ENCODE results near the gene JAKMIP2.

The JAKMIP2 gene

DNA sequence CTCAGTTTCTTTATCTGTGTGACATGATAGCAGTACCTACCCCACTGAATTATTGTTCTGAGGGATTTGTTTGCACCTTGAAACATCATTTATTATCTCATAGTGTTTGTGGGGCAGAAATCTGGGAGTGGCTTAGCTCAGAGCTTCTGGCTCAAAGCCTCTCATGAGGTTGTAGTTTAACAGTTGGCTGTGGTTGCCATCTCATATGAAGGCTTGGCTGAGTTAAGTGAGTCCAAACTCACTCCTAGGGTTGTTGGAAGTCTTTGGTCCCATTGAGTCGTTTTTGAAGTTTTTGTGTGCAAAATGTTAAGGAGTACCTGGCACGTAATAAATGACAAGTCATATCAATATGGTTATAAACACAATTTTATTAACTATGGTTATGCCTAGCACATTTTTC, 3.6 kb upstream of the JAKMIP2 start:
- DNase-seq, result no peak

DNA sequence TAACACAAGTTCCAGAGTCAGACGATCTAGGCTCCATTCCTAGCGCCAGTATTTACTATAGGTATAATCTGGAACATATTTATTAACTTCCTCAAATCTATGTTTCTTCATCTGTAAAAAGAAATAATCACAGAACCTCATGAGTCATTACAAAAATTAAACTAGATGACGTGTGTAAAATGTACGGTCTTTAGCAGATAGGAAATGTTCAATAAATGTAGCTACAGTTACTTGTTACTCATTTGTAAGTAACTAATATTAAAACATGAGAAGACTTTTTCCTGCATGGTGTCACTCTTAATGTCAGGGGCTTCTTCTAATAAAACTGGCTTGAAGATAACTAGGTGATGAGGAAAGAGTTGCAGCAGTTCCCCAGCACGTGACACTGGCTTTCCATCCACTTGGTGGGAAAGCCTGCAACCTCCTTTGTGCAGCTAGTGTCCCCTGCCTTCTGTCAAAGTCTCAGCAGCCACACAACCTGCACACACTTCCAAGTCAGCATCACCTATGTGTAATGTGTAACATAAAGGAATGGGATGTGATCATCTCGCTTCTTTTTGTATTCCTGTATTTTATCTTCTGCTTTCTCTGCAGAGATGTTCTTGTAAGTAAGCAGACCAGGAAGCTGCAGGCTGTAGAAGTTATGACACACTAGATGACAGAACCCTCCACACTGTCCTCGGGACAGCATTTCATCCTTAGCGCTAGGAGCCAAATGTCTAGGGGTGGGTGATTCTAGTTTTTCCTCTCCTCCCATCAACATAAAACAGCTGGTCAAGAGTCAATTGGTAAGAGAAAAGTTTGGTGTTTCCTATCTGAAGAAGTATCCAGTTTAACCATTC, 1.8 kb upstream of the JAKMIP2 start:
- no peak for DNase-seq

DNA sequence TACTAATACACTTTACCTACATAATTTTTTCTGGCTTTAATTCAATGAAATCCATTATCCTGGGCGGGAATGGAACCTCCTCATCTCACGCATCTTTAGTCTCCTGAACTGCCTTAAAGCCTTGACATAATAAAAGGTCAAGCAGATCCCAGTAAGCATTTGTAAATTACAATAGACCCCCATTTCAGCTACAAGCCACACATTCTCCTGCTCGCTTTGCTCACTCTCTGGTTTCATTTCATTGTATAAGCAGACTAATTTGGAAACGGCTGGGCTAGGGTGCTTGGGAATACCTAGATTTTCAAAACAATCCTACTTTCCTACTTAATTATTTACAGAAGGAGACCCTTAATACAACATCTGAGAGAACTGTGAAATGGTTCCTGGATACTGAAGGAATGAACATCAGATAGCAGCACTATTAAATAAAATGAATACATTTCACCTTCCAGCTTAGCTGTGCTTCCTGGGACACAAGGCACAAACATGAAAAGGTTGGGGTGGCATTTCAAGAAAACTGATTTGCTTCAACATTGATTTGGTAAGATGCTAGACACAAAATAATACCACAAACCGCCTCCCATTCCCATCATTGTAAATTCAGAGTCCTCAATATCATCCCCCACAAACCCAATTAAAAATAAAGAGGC, 1.5 kb downstream of the JAKMIP2 start:
- DNase-seq, result no peak

DNA sequence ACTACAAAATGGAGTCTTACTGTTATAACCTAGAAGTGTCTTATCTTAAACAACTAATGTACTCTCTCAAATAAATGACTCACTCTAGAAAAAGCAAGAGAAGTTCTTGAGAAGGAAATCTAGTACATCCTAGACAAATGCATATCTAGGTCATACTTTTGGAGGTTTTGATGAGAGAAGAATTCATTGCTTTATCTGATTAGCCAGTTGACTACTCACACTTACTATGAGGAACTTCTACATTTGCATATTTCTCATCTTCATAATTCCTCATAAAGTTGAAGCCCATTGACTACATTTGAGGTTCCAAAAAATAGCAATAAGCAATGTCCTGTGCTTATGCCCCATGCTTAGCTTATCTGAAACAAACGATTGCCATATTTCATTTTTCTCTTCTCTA, 2.8 kb downstream of the JAKMIP2 start:
- DNase-seq, result no peak

DNA sequence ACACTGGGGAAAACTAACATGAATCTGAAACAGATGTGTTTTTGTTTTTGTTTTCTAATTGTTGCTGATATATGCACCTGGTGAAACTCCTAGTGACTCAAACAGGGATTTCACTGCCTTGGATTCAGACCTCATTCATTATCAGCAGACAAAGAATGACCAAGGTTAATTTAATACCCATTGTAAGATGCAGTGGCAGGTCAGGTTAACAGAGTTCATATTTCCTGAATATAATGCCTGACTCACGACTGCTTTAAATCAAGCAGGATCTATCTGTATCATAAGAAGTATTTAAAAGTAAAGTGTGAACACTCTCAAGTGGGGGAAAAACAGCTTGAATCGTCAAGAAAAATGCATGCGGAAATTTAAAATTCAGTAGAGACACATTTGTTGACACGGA, 5.5 kb downstream of the JAKMIP2 start:
- no peak for DNase-seq

DNA sequence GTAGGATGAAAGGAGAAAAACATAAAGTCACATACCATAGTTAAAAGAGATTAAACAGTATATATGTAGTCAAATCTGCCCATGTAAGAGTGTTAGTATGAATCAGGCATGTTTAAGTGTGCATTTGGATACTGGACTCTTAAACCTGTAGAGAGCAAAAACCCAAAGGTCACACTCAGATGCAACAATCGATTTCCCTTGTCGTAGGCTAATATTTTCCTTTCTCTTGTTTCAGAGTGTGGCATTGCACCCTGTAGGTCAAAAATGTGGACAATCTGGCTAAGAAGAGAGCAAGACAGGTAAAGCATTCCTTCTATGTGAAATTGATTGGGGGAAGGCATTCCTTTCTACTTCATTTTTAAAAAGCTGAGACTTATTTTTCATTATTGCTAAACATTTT, 8.9 kb downstream of the JAKMIP2 start:
- no peak for DNase-seq

DNA sequence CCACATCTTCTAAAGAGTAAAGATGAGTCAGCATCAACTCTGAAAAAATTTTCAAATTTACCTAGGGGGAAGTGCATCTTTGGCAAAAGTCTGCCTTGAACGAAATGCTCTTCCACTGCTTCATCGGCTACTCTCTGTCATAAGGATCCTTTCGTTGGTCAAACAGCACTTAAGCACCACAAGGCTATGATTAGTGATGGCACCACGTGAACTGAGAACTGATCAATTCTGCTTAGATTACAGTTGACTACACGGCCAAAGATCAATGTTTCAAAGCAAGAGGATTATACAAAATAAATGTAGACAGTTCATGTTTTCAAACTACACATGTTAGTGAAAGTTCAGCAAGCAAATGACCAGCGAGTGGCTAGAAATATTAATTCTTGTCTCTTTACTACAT, 9.4 kb downstream of the JAKMIP2 start:
- no peak for DNase-seq

DNA sequence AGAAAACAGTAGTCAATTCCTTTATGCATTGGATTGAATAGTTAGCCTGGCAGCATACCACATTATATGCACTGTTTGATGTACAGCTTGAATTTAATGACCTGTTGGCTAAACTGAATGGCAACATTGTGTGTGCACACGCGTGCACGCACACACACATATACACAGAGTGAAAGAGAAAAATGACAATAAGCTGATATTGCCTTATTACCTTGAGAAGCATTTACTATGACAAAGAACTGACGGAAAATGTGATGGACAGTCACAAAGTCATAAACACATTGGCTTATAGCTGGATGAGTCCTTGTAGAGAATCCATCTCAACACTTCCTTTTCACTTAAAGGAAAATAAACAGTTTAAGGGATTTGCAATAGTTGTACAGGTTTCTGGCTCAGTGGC, 15.5 kb downstream of the JAKMIP2 start:
- no peak for DNase-seq

DNA sequence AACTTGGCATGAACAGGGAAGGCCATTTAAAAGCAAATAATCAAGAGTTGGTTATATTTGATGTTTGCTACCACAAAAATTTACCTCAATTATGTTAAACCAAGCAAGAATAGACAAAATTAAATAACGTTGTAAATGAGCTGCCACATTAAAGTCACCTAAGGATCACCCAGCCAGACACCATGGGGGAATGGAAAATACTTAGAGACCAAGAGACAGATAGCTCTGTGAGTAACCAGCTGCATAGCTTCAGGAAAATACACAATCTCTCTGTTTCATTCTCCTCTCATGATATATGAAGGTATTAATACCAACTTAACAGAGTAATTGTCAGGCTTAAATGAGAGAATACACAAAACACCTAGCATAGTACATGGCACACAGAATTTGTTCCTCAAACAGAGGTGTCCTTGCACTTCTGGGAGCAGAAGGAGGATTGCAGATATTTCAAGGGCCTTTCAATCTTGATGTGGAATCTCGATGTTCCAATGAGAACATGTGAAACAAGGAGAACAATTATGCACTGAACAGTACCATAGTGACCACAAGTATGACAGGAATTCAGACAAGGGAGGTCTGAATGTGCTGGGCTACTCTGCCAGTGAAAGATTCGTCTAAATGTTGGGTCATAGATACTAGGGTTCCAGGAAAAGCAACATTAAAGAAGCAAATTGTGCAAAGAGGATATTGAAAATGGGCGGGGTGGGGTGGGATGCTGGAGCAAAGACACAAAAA, 18.6 kb downstream of the JAKMIP2 start:
- no peak for DNase-seq

DNA sequence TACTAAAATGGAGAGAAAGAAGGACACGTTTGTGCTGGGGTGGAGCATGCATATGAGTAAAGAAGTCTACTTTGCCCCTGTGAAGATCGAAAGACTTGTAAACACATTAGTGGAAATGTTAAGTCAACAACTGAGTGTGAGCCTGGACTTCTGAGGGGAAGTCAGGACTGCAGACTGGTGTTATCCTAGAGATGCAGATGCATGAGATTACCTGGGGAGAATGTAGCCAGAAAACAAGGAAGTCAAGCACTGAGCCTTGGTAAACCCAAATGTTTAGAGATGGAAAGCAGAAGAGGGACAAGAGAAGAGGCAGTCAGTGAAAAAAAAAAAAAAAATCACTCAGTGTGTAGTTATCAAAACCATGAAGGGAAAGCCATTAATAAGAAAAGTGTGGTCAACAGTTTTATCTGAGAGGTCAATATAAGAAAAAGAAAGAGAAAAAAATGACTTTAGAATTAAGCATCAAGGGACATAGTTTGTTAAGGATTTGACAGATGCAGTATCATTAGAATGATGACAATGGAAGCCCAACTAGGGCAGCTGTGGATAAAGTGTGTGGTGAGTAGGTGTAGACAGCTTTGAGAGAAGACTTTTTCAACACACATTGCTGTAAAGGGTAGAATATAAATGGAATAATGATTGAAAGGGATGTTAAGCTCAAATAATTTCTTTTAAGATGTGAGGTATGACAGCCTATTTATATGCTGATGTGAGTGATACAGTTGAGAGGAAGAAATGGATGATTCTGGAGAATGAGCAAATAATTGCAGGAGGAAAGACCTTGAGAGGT, 22.2 kb downstream of the JAKMIP2 start:
- DNase-seq, result no peak

DNA sequence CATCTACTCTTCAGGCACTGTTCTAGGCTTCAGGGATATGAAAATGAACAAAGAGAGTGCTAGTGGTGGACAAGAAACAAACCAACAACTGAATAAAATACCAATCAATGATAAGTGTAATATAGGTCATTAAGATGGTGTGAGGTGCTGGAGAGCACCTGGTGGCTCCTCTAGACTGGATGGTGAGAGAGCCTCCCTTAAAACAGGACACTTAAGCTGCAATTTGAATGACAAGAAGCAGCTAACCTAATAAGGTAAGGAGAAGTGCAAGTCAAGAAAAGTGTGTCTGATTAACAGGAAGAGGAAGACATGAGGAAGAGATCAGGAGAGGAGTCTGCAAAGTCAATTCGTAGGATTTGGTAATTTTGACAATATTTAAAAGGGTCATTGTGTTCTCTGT, 23.1 kb downstream of the JAKMIP2 start:
- no peak for DNase-seq

DNA sequence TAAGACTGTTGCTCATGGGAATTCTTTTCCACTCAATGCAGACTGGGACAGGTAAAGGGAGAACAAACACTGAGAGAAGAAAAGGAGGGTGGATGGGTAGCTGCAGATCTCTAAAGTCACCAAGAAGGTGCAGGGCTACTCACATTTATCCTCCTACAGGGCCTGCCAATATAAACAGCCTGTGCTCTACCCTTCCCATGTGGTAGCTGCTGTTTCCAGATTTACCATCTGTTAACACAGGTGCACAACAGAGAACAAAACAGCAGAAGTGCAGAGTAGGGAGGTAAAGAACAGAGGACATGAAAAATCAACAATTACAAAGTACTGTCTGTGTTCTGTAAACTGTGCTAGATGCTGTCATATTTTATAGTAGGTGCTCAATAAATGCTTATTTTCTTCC, 26.0 kb downstream of the JAKMIP2 start:
- no peak for DNase-seq

DNA sequence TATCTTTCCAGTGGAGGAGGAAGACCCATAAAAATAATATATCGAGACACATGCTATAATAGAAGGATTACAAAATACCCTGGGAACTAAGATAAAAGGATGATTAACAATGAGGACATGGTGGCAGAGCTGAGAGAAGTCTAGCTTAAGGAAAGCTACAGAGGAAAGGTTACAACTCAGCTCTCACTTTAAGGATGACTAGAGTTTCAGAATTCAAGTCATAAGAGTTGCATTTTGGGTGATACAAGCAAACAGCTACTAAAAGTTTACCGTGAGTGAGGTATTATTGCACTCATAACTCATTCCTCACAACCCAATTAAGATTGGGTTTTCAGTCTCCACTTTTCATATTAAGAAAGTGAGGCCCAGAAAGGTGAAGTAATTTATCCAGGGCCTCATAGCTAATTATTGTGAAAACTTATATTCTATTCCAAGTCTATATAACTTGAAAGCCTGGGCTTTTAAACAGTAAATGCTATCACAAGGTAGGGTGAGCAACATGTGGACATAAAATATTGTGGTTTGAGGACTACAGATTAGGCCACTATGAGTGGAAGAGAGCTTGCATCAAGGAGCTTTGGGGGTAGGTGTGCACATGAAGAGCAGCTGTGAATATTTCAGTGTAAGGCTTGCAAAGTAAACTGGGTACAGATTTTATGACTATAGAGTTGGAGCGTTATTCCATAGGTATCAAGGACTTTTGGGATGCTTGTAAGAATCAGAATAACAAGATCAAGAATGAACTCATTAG, 28.0 kb downstream of the JAKMIP2 start:
- DNase-seq, result no peak

DNA sequence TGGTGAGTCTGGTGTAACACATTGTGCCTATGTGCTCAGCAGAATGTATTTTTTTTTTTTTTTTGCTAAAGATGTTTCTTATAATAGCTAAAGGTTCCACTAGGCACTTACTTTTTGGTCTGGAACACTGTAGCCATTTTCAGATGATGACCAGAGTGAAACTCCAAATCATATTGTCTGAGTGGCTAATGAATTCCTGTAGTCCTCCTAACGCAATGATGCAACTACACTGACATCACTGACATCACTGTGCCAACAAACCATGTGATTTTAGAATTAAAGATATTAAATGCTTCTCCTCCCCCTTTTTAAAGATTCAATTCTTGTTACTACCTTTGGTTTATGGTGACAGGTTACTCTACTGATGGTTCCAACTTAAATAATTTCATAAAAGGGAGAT, 28.8 kb downstream of the JAKMIP2 start:
- DNase-seq, result no peak

DNA sequence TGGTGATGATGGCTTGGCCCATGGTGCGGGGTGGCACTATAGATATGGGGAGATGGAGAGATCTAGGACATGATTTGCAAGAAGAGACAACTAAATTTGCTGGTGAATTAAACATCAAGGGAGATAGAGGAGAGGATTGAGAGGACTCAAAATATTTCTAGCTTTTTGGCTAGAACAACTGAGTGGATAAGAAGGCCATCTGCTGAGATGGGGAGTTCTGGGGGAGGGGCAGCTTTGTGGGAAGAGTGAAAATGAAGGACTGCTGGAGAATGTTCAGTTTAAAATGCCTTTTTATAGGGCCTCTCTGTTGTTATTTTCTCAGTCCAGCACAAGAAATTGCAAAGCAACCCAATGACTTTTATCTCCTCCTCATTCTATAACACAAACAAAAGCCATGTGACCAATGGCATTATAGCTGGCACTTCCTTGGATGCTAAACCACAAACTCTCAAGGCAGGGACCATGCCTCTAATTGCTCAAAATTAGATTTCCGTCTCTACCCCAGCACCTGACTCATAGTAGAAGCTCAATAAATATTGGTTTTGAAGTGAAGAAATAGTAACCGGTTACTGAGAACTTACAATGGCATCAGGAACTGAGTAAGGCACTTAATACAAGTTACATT, 29.8 kb downstream of the JAKMIP2 start:
- DNase-seq, result no peak

DNA sequence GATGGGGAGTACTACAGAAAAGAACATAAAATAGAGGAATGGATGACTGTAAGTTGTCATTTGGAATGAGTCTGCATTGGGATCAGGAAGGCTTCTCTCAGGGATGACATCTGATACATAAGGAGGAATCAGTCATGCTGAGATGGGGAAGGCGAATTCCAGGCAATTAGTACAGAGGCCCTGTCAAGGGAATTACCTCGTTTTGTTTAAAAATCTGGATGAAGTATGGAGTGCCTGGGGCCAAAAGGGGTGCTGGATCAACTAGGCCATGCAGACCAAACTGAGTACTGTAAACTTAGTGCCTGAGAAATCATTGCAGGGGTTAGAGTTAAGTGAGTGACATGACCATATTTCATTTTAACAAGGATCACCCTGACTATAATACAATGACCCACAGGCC, 30.5 kb downstream of the JAKMIP2 start:
- DNase-seq, result no peak

DNA sequence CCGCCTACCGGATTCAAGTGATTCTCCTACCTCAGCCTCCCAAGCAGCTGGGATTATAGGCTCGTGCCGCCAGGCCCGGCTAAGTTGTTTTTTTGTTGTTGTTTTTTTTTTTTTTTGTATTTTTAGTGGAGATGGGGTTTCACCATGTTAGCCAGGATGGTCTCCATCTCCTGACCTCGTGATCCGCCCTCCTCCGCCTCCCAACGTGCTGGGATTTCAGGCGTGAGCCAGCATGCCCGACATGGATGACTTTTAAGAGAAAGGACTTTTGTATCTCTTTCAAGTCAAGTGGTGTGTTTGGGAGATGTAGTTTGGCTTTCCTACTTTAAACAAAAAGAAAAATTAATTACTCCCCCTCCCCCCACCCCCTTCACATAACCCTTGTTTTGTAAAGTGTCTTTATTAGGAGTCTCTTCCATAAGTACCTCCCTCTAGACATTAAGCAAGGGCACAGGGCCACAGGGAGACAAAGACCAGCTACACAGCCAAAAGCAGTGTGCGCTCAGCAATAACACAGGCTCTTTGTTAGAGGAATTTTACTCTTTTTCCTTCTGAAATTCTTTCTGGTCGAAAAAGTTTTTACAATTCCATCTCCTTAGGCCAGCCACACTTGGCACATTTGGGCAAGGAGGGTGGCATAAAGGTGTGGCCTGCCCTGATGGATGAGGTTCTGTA, 31.2 kb downstream of the JAKMIP2 start:
- no peak for DNase-seq

DNA sequence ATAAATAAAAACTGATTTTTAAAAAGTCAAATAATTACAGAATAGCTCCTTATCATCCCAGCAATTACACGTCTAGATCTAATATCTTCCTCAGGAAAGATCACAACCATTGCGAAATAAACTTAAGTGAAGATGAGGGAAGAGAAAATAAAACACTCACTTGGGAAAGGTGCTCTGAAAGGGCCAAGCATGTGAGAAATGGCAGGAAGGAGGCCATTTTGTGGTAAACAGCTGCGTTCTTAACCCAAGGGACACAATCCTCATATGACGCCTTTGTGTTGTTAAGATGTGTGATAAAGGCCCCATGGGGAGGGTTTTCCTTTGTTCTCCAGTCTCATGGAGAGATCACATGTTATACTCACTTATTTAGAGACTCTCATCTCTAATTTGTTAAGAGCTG, 32.5 kb downstream of the JAKMIP2 start:
- DNase-seq, result no peak

DNA sequence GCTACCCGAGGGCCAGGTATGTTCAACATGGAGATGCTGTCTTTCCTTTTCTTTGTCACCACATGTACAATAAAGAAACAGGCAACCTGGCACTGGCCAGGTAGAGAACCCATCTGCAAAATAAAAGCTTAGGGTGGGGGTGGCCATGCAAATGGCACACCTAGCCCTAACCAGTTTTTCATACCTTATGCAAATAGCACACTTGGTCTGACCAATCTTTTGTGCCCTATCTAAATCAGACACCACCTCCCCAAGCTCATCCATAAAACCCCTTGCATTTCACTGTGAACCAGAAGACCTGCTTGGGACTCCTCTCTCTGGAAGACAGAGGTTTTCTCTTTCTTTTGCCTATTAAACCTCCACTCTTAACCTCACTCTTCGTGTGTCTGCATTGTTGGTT, 33.9 kb downstream of the JAKMIP2 start:
- DNase-seq, result no peak

DNA sequence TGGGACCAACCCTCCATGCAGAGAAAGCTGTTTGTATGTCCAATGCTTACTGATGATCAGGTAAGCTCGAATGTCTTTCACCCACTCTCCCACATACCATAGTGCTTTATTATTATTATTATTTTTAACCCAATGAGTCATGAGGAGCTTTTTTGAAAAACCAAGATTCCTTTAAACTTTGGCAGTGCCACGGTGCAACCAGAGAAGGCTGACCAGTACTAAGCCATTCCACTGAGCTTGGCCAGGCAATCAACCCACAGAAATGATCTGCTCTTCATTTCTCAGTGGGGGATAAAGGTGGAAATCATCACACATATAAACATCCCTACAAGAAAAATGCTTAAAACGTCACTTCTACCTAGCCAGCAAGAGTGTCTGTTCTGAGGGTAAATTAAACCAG, 35.5 kb downstream of the JAKMIP2 start:
- no peak for DNase-seq

DNA sequence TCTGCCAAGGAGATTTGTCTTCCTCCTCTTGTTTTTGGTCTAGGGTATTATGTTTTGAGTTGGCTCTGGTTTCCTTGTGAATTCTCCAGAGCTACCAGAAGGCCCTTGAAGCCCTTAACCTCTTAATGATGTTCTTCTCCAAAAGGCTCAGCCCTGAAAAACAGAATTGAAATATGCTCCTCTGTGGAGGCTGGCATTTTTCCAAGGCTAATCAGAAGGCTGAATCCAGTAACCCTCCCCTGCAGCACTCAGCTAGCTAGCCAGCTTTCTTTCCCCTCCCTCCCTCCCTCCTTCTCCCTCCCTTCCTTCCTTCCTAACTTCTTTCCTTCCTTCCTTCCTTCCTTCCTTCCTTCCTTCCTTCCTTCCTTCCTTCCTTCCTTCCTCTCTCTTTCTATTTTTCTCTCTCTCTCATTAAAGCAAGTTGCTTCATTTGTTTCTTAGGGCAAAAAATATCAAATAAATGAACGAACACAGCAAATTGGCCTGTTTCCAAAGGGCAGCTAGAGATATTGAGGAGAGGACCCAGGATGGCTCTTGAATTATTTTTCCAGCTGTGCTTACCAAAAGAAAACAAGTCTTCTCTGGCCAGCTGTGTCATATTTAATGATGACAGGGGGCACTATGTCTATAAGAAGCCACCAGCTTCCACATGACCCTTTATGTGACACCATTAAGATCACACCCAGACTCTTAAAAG, 38.7 kb downstream of the JAKMIP2 start:
- DNase-seq, result no peak

Data from stimulated activated CD4-positive, alpha-beta T cell treated with anti-CD3 and anti-CD28 coated beads, Interleukin-1b, Interleukin-23, amount 100 ng/mL, for 48 hours (primary cell).